OCI-LY7 (cell line): ENCODE data around the gene PIK3C2B.
A peak's percentile ranks its signal among the peaks of the same experiment; 100 is the strongest.

Experiments used
- EZH2phosphoT487 ChIP-seq: fragments of 200-600 bp; sonication (generic); IDR thresholded peaks from 2 replicates; pipeline ENCODE4 v1.6.1; 2018; ENCODE audit warnings: low read depth, borderline replicate concordance, mild to moderate bottlenecking, mixed run types, antibody characterized with exemption, low read length, moderate library complexity, mixed read lengths
- TF ChIP-seq, protein P1 (sequence below): fragments of 200-600 bp; sonication (generic); conservative IDR thresholded peaks from 2 replicates; pipeline ENCODE4 v1.5.1; 2014; ENCODE audit warnings: mild to moderate bottlenecking, antibody characterized with exemption, low read length, moderate library complexity, mixed read lengths

DNA sequence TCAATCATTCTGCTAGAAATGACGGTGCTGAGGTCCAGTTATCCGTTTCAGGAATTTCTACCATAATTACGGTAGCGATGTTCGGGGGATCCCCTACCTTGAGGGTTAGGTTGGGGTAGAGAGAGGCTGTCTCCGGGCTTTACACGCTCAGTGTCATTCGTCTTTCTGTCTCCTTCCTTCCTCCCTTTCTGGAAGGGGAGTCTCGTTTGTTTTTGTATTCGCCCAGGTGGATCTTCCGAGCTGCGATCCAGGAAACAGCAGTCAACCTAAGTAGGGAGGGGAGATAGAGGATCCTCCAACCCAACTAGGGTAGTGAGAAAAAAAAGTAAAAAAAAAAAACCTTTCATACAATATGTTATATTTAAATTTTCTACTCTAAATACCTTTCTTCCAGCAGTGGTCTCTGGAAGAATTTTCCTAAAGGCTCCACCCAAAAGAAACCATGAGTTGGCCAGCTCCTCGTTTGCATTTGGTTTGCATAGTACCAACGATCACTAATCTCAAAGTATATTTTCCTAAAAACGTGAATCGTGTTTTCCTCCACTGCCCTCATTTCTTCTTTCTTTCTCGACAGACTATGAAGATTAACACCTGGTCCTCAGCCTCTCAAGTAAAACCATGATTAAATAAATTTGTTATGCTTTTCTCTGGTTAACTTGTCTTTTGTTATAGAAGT is 611 bp upstream of the PIK3C2B start:
- TF ChIP-seq, protein P1, sequence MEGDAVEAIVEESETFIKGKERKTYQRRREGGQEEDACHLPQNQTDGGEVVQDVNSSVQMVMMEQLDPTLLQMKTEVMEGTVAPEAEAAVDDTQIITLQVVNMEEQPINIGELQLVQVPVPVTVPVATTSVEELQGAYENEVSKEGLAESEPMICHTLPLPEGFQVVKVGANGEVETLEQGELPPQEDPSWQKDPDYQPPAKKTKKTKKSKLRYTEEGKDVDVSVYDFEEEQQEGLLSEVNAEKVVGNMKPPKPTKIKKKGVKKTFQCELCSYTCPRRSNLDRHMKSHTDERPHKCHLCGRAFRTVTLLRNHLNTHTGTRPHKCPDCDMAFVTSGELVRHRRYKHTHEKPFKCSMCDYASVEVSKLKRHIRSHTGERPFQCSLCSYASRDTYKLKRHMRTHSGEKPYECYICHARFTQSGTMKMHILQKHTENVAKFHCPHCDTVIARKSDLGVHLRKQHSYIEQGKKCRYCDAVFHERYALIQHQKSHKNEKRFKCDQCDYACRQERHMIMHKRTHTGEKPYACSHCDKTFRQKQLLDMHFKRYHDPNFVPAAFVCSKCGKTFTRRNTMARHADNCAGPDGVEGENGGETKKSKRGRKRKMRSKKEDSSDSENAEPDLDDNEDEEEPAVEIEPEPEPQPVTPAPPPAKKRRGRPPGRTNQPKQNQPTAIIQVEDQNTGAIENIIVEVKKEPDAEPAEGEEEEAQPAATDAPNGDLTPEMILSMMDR: 0 out of 2 replicates have a peak, but pooled peaks have one; percentile 10
- no peak for TF ChIP-seq EZH2phosphoT487
